ENCODE data around the gene PECR. TPM values are rescaled to one million over a fixed set of nuclear protein-coding genes. Genes with fewer than 3 reads are reported as not detected.

PECR gene
- total and polyA plus RNA-seq, 2 of the 13 experiments (the other 11 are each of a cell fraction or from before 2014, with no cell fraction given) = 151 to 153 TPM

GRCh38 chr2:216012133-216012829 is 69.3 kb downstream of the PECR start (continued):
- no peak for TF ChIP-seq GRHL1 (CRISPR knock-in tag; conservative IDR thresholded peaks at IDR 0.05)
- TF ChIP-seq POLR2A (IDR thresholded peaks at IDR 0.05; ENCODE audit: insufficient read depth in 1 of 2, low read depth in 2 of 2, low read length in 2 of 2) = peak in 1 of 2 experiments; percentile 43; a peak in 1 of 4 replicates
- peak; percentile 46 for TF ChIP-seq SKI (IDR thresholded peaks at IDR 0.05; ENCODE audit: partially characterized antibody)
- no peak for TF ChIP-seq MBNL3 (CRISPR knock-in tag; conservative IDR thresholded peaks at IDR 0.05)
- TF ChIP-seq DMTF1 (CRISPR knock-in tag; IDR thresholded peaks at IDR 0.05) = no peak
- no peak for TF ChIP-seq PRDM4 (CRISPR knock-in tag; IDR thresholded peaks at IDR 0.05; ENCODE audit: borderline replicate concordance)
- TF ChIP-seq THAP8 (CRISPR knock-in tag; IDR thresholded peaks at IDR 0.05; ENCODE audit: borderline replicate concordance) = no peak
- no peak for TF ChIP-seq ZNF558 (CRISPR knock-in tag; IDR thresholded peaks at IDR 0.05; ENCODE audit: borderline replicate concordance)
- TF ChIP-seq NFATC3 (CRISPR knock-in tag; IDR thresholded peaks at IDR 0.05) = no peak
- no peak for TF ChIP-seq AGO1 (IDR thresholded peaks at IDR 0.05; ENCODE audit: low read depth, low read length, poor library complexity, severe bottlenecking)
- TF ChIP-seq IRF2 (CRISPR knock-in tag; IDR thresholded peaks at IDR 0.05) = no peak
- TF ChIP-seq ZNF432 (CRISPR knock-in tag; IDR thresholded peaks at IDR 0.05; ENCODE audit: borderline replicate concordance) = no peak
- TF ChIP-seq ARID4A (CRISPR knock-in tag; IDR thresholded peaks at IDR 0.05; ENCODE audit: borderline replicate concordance) = no peak
- no peak for TF ChIP-seq ZNF777 (CRISPR knock-in tag; IDR thresholded peaks at IDR 0.05)
- TF ChIP-seq ZNF644 (CRISPR knock-in tag; IDR thresholded peaks at IDR 0.05; ENCODE audit: low read depth) = no peak
- TF ChIP-seq SRY (CRISPR knock-in tag; IDR thresholded peaks at IDR 0.05) = no peak
